Right atrium auricular region (tissue), 2 donors: ENCODE results near the gene ID2. TPM values are rescaled to one million over a fixed set of nuclear protein-coding genes. Genes with fewer than 3 reads are reported as not detected.

ENCODE experiments used
- DNase-seq: peaks from one replicate; pipeline ENCODE4 v3.0.0-alpha.2; 2019; ENCODE audit warnings: low spot score
- H3K27ac ChIP-seq, 2 donors: fragments of 200-600 bp; sonication (generic); 1 replicate in 1 of 2; 2 replicates in 1 of 2; pipeline ENCODE4 v1.5.1; 2016 to 2019
- H3K27me3 ChIP-seq, 2 donors: fragments of 200-600 bp; sonication (generic); one replicate each; pipeline versions ENCODE4 v1.5.1 to v1.6.0; 2017 to 2019
- H3K36me3 ChIP-seq: fragments of 200-600 bp; sonication (generic); one replicate; pipeline ENCODE4 v1.5.1; 2016
- H3K4me1 ChIP-seq, 2 donors: fragments of 200-600 bp; sonication (generic); one replicate each; pipeline versions ENCODE4 v1.5.1 to v1.6.0; 2017 to 2019
- H3K4me3 ChIP-seq, 2 donors: fragments of 200-600 bp; sonication (generic); 1 replicate in 1 of 2; 2 replicates in 1 of 2; pipeline ENCODE4 v1.5.1; 2017 to 2019; ENCODE audit warnings: mild to moderate bottlenecking in 1 of 2, moderate library complexity in 1 of 2
- H3K9me3 ChIP-seq, 2 donors: fragments of 200-600 bp; sonication (generic); one replicate each; pipeline ENCODE4 v1.5.1; 2019
- total RNA-seq, 2 donors: library from RNA; depleted of rRNA; stranded (reverse); fragments of >200 nt; gene quantifications; one replicate each; pipeline ENCODE4 v1.1.0, GENCODE V29; 2016
- TF ChIP-seq, protein P1 (sequence below), 2 donors: fragments of 200-600 bp; sonication (generic); IDR thresholded peaks; one replicate each; pipeline ENCODE4 v1.5.1; 2019; ENCODE audit warnings: antibody characterized with exemption in 2 of 2

The ID2 gene
- total RNA-seq, 2 donors from 2014 or later: 213 to 421 TPM

DNA sequence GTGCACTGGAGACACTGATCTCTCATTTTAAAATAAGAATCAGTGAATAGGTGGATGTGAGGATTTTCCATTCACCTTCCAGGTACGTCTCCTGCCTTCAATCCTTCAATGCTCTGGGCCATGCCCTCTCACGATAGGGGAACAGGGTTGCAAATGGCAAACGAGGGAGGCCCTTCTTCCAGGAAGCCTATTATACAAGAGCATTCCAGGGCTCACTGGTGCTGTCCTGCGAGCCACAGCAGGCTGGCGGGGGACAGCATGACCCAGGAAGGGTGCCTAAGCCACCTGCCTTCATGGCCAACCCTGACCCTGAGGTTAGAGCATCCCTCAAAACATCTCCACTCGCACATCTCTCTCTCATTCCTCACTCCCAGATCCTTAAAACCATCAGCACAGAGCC is 20.6 kb upstream of the ID2 start:
- H3K27me3 ChIP-seq: no peaks in the 10 kb centered on the region
- DNase-seq: no peak
- no peaks in the 10 kb centered on the region for H3K9me3 ChIP-seq
- no peak overlapping the region for H3K4me3 ChIP-seq
- peaks cover 0 to 19% of the 10 kb centered on the region in 2 donors for H3K4me1 ChIP-seq
- no peak overlapping the region for H3K27ac ChIP-seq
- no peaks in the 10 kb centered on the region for H3K36me3 ChIP-seq
- TF ChIP-seq, protein P1, sequence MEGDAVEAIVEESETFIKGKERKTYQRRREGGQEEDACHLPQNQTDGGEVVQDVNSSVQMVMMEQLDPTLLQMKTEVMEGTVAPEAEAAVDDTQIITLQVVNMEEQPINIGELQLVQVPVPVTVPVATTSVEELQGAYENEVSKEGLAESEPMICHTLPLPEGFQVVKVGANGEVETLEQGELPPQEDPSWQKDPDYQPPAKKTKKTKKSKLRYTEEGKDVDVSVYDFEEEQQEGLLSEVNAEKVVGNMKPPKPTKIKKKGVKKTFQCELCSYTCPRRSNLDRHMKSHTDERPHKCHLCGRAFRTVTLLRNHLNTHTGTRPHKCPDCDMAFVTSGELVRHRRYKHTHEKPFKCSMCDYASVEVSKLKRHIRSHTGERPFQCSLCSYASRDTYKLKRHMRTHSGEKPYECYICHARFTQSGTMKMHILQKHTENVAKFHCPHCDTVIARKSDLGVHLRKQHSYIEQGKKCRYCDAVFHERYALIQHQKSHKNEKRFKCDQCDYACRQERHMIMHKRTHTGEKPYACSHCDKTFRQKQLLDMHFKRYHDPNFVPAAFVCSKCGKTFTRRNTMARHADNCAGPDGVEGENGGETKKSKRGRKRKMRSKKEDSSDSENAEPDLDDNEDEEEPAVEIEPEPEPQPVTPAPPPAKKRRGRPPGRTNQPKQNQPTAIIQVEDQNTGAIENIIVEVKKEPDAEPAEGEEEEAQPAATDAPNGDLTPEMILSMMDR (IDR thresholded peaks at IDR 0.05): no peak

DNA sequence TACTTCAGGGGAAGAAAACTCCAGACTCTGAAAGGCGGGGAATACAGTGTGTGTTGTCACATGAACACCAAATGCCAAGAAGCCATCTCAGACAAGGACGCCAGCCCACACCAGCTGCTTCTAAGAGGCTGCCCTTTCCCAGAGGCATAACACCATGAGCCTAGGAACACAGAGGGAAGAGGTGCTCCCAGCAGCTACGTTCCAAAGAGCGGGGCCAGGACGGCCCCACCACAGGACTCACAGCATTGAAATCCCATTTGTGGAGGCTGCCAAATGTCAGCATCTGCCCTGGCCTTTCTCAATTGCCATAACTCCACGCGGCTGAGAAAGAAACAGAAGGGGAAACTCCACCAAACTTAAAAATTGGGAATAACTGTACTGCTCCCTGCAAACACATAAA is 20.1 kb upstream of the ID2 start:
- Histone ChIP-seq H3K36me3 (no peaks in the 10 kb centered on the region), H3K9me3 (no peaks in the 10 kb centered on the region), H3K27ac (peak overlapping the region; percentile 9 to 31), H3K27me3 (no peaks in the 10 kb centered on the region), H3K4me3 (no peak overlapping the region), H3K4me1 (peaks cover 0 to 19% of the 10 kb centered on the region in 2 donors)
- peak; percentile 86 for DNase-seq
- TF ChIP-seq, protein P1 (IDR thresholded peaks at IDR 0.05): no peak

DNA sequence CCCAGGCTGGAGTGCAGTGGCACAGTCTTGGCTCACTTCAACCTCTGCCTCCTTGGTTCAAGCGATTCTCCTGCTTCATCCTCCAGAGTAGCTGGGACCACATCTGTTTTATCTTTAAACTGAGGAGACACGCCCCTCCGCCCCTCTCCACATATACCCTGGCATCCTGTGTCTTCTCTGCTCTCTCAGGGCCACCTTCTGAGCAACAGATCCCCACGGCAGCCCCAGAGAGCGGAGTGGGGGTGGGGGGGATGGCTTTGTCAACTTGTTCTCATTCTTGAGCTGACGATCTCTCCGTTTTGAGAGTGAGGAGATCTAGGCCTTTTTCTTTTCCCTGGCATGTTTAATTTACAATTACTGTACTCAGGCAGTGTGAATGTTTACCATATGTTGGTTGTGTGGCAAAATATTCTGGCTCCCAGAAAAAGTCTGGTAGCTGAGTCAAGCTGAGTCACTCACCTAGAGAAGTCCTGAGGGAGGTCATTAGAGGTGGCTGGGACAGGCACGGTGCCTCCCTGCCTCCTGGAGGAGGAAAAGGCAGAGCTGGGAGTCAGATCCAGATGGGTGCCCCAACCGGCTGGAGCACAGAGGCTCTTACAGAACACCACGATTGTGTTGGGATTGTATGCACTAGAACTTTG is 19.5 kb upstream of the ID2 start:
- Histone ChIP-seq H3K27ac (peak overlapping the region in 1 of 2 donors; percentile 9), H3K9me3 (no peaks in the 10 kb centered on the region), H3K4me1 (peaks cover 0 to 19% of the 10 kb centered on the region in 2 donors), H3K4me3 (no peak overlapping the region), H3K27me3 (no peaks in the 10 kb centered on the region), H3K36me3 (no peaks in the 10 kb centered on the region)
- TF ChIP-seq, protein P1 (IDR thresholded peaks at IDR 0.05): no peak
- no peak for DNase-seq

DNA sequence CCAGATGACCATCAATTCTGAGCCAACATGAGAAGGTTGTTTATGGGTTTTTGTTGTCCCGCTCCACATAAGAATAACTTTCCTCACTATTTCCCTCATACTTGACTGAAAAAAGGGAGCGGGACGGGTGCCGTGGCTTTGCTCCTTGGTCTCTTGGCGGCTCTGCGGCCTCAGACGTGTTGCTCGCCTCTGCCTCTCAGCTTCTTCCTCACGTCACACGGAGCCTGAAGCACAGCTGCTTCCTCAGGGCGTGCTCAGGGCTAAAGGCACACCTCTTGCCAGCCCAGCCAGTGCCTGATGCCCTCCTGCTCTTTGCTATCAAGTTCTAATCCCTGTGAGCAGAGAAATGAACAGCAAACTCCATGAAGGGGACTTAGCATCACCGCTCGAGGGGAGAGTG is 17.9 kb upstream of the ID2 start:
- Histone ChIP-seq H3K27ac (no peak overlapping the region), H3K4me1 (peaks cover 0 to 21% of the 10 kb centered on the region in 2 donors), H3K4me3 (no peak overlapping the region), H3K27me3 (no peaks in the 10 kb centered on the region), H3K9me3 (no peaks in the 10 kb centered on the region), H3K36me3 (no peaks in the 10 kb centered on the region)
- TF ChIP-seq, protein P1 (IDR thresholded peaks at IDR 0.05): no peak
- DNase-seq: no peak

DNA sequence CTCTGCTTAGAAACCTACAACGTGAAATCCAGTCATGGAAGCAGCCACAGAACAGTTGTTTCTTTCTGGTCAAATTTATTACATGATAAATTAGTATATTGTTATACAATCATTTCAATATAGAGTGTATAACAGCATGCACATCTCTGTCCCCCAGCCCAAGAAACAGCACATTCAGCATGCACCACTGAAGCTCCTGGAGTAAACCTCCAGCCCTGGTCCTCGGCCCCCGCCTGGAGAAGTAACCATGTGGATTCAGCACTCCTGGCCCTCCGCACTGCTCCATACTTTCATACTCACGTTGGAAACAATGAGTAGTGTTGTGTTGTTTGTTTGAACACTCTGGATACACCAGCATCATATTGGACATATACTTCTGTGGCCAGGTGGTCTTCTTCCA is 15.3 kb upstream of the ID2 start:
- no peaks in the 10 kb centered on the region for H3K9me3 ChIP-seq
- H3K27ac ChIP-seq: no peak overlapping the region
- TF ChIP-seq, protein P1 (IDR thresholded peaks at IDR 0.05): no peak
- H3K36me3 ChIP-seq: no peaks in the 10 kb centered on the region
- DNase-seq: no peak
- H3K27me3 ChIP-seq: no peaks in the 10 kb centered on the region
- H3K4me1 ChIP-seq: peaks cover 0 to 18% of the 10 kb centered on the region in 2 donors
- H3K4me3 ChIP-seq: no peak overlapping the region
